Vagina (tissue), 2 donors: ENCODE measurements around the gene LSM12.

Experiments used
- POLR2A ChIP-seq, 2 donors: fragments of 450-650 bp; IDR thresholded peaks; one replicate each; pipeline ENCODE4 v1.6.1; 2017; ENCODE audit warnings: antibody characterized with exemption in 2 of 2, mild to moderate bottlenecking in 2 of 2, moderate library complexity in 2 of 2
- TF ChIP-seq, protein P1 (sequence below), 3 experiments: fragments of 450-650 bp in 2 of 3; fragments of 200-600 bp in 1 of 3; sonication (generic) in 1 of 3; IDR thresholded peaks; one replicate each; pipeline ENCODE4 v1.5.1; 2017 to 2019; ENCODE audit warnings: antibody characterized with exemption in 3 of 3, mild to moderate bottlenecking in 2 of 3, moderate library complexity in 2 of 3

DNA sequence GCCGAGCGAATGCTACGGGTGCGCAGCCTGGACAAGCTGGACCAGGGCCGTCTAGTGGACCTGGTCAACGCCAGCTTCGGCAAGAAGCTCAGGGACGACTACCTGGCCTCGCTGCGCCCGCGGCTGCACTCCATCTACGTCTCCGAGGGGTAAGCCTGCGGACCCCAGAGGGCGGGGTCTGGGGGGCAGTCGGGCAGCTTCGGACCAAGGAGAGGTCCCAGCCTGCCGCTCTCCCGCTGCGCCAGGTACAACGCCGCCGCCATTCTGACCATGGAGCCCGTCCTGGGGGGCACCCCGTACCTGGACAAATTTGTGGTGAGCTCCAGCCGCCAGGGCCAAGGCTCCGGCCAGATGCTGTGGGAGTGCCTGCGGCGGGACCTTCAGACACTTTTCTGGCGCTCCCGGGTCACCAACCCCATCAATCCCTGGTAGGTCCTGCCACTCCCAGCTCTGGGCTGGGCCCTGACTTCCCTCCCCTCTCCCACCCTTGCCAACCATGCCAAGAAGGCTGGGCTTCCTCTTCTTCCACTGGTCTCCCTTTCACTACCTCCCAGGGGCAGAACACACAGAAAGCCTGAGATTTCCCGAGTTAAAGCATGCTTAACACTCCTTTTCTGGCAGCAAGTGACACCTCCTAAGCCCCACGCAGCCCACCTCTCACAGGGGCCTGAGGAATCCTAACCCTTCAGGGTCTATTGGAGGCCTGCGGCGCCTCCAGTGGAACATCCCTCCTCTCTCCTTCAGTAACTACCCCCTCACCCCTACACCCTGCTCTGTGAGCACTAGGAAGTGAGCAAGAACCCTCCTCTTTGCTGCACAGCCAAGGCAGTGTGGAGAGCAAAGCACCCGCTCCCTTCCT is 58.9 kb downstream of the LSM12 start:
- TF ChIP-seq POLR2A (IDR thresholded peaks at IDR 0.05) = no peak
- TF ChIP-seq, protein P1, sequence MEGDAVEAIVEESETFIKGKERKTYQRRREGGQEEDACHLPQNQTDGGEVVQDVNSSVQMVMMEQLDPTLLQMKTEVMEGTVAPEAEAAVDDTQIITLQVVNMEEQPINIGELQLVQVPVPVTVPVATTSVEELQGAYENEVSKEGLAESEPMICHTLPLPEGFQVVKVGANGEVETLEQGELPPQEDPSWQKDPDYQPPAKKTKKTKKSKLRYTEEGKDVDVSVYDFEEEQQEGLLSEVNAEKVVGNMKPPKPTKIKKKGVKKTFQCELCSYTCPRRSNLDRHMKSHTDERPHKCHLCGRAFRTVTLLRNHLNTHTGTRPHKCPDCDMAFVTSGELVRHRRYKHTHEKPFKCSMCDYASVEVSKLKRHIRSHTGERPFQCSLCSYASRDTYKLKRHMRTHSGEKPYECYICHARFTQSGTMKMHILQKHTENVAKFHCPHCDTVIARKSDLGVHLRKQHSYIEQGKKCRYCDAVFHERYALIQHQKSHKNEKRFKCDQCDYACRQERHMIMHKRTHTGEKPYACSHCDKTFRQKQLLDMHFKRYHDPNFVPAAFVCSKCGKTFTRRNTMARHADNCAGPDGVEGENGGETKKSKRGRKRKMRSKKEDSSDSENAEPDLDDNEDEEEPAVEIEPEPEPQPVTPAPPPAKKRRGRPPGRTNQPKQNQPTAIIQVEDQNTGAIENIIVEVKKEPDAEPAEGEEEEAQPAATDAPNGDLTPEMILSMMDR (IDR thresholded peaks at IDR 0.05) = no peak
